Neutrophil (primary cell): ENCODE results near the gene UBE3A.

Experiments
- H3K27ac ChIP-seq: fragments of 200-600 bp; sonication (generic); 2 replicates; pipeline ENCODE4 v1.5.1; 2016; ENCODE audit warnings: mild to moderate bottlenecking, moderate library complexity
- H3K27me3 ChIP-seq: fragments of 200-600 bp; sonication (generic); 2 replicates; pipeline ENCODE4 v1.6.0; 2016; ENCODE audit warnings: mild to moderate bottlenecking
- H3K36me3 ChIP-seq: fragments of 200-600 bp; sonication (generic); 2 replicates; pipeline ENCODE4 v1.5.1; 2017
- H3K4me1 ChIP-seq, 2 experiments: fragments of 200-600 bp in 1 of 2; sonication (generic) in 1 of 2; 1 replicate in 1 of 2; 2 replicates in 1 of 2; pipeline versions ENCODE4 v1.5.1 to v1.6.1; 2013 to 2016; ENCODE audit warnings: low read depth in 1 of 2, low read length in 1 of 2, mild to moderate bottlenecking in 1 of 2, moderate library complexity in 1 of 2; ENCODE audit not compliant: control insufficient read depth in 1 of 2, insufficient read depth in 1 of 2
- H3K4me3 ChIP-seq, 2 experiments: fragments of 200-600 bp in 1 of 2; sonication (generic) in 1 of 2; 1 replicate in 1 of 2; 2 replicates in 1 of 2; pipeline ENCODE4 v1.5.1; 2013 to 2016; ENCODE audit warnings: low read depth in 1 of 2, low read length in 1 of 2, mild to moderate bottlenecking in 1 of 2, moderate library complexity in 1 of 2
- H3K9me3 ChIP-seq: fragments of 200-600 bp; sonication (generic); 2 replicates; pipeline ENCODE4 v1.5.1; 2016
- CTCF ChIP-seq: fragments of 200-600 bp; sonication (generic); IDR thresholded peaks from 2 replicates; pipeline ENCODE4 v1.5.1; 2016; ENCODE audit warnings: antibody characterized with exemption

UBE3A gene

GRCh38 chr15:25477816-25478215 lies 39.0 kb upstream of the UBE3A start:
- no peak overlapping the region for H3K4me3 ChIP-seq
- no peaks in the 10 kb centered on the region for H3K9me3 ChIP-seq
- no peaks in the 10 kb centered on the region for H3K4me1 ChIP-seq
- H3K27me3 ChIP-seq, result no peaks in the 10 kb centered on the region
- H3K27ac ChIP-seq, result no peak overlapping the region
- H3K36me3 ChIP-seq, result no peaks in the 10 kb centered on the region
- TF ChIP-seq CTCF, result no peak

GRCh38 chr15:25474251-25474650 lies 35.4 kb upstream of the UBE3A start:
- Histone ChIP-seq H3K9me3 (no peaks in the 10 kb centered on the region), H3K27ac (no peak overlapping the region), H3K27me3 (no peaks in the 10 kb centered on the region), H3K4me1 (no peaks in the 10 kb centered on the region), H3K4me3 (no peak overlapping the region), H3K36me3 (no peaks in the 10 kb centered on the region)
- no peak for TF ChIP-seq CTCF

- Histone ChIP-seq H3K36me3 (no peaks in the 10 kb centered on the region), H3K4me3 (no peak overlapping the region), H3K27ac (no peak overlapping the region), H3K27me3 (no peaks in the 10 kb centered on the region), H3K4me1 (no peaks in the 10 kb centered on the region), H3K9me3 (no peaks in the 10 kb centered on the region)
- TF ChIP-seq CTCF, result no peak
These were observed 31.4 kb upstream of the UBE3A start for GRCh38 chr15:25470230-25470629.

- Histone ChIP-seq H3K9me3 (no peaks in the 10 kb centered on the region), H3K27me3 (no peaks in the 10 kb centered on the region), H3K4me3 (no peak overlapping the region), H3K4me1 (no peaks in the 10 kb centered on the region), H3K36me3 (no peaks in the 10 kb centered on the region), H3K27ac (no peak overlapping the region)
- no peak for TF ChIP-seq CTCF
These were observed 30.6 kb upstream of the UBE3A start for GRCh38 chr15:25469377-25469776.

- Histone ChIP-seq H3K9me3 (no peaks in the 10 kb centered on the region), H3K4me3 (no peak overlapping the region), H3K27ac (no peak overlapping the region), H3K36me3 (no peaks in the 10 kb centered on the region), H3K4me1 (no peaks in the 10 kb centered on the region), H3K27me3 (no peaks in the 10 kb centered on the region)
- no peak for TF ChIP-seq CTCF
These were observed 29.8 kb upstream of the UBE3A start for GRCh38 chr15:25468611-25469010.

- Histone ChIP-seq H3K27me3 (no peaks in the 10 kb centered on the region), H3K27ac (no peak overlapping the region), H3K4me1 (no peaks in the 10 kb centered on the region), H3K4me3 (no peak overlapping the region), H3K36me3 (no peaks in the 10 kb centered on the region), H3K9me3 (no peaks in the 10 kb centered on the region)
- TF ChIP-seq CTCF, result no peak
These were observed 27.0 kb upstream of the UBE3A start for GRCh38 chr15:25465835-25466234.
